Neural progenitor cell (in vitro differentiated cells): ENCODE measurements around the gene PSG6.
"Not testable (repeated sequence)": the region's sequence is repeated elsewhere in the genome, so short reads cannot be mapped to it uniquely, and the experiment has no call there.

Source experiments
- EZH2 ChIP-seq: fragments of 200-600 bp; sonication (generic); IDR thresholded peaks from 2 replicates; pipeline ENCODE4 v1.6.1; 2017; ENCODE audit warnings: antibody characterized with exemption, mild to moderate bottlenecking, moderate library complexity
- TF ChIP-seq, protein P1 (sequence below): fragments of 200-600 bp; sonication (generic); IDR thresholded peaks from 2 replicates; pipeline ENCODE4 v1.5.1; 2017; ENCODE audit warnings: antibody characterized with exemption, mild to moderate bottlenecking

DNA sequence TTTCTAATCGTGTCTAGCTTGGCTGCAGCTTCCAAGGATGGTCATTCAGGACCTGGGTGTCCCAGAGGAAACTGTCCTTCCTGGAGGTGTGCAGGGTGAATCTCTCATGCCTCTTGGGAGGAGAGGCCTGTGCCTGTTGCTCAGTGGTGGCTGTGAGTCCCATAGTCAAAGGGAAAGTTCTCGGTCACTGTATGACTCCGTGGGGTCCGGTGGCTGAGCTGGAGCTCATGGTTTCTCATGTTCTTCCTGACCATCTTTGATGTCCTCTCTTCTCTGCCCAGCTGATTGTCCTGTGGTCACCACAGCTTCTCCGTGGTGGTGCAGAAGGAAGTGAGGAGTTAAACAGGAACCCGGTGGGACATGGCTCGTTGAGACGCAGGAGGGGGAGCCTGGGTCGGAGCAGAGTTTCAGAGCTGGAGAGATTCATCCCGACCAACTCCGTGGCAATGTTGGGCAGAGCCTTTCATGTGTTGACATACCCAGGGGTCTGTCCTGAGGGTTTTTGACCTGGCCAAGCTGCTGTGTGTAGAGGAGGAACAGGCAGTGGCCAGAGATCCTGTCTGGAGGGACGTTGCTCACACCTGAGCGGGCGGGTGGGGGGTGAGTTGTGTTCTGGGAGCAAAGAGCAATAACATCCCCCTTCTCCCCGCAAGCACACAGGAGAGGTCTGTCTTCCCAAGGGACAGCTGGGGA is 829 bp upstream of the PSG6 start:
- TF ChIP-seq, protein P1, sequence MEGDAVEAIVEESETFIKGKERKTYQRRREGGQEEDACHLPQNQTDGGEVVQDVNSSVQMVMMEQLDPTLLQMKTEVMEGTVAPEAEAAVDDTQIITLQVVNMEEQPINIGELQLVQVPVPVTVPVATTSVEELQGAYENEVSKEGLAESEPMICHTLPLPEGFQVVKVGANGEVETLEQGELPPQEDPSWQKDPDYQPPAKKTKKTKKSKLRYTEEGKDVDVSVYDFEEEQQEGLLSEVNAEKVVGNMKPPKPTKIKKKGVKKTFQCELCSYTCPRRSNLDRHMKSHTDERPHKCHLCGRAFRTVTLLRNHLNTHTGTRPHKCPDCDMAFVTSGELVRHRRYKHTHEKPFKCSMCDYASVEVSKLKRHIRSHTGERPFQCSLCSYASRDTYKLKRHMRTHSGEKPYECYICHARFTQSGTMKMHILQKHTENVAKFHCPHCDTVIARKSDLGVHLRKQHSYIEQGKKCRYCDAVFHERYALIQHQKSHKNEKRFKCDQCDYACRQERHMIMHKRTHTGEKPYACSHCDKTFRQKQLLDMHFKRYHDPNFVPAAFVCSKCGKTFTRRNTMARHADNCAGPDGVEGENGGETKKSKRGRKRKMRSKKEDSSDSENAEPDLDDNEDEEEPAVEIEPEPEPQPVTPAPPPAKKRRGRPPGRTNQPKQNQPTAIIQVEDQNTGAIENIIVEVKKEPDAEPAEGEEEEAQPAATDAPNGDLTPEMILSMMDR, result not testable (repeated sequence)
- TF ChIP-seq EZH2, result not testable (repeated sequence)
